GM12878 (cell line): ENCODE data around the gene TNIP1. TPM values are rescaled to one million over a fixed set of nuclear protein-coding genes. Genes with fewer than 3 reads are reported as not detected.

Experiments
- ATAC-seq: fragments of 200-7000 bp; cut with Tn5 transposase; 3 replicates; pipeline ENCODE4 v1.9.1; 2020; ENCODE audit warnings: mild to moderate bottlenecking, moderate library complexity
- BruUV-seq: library from RNA; stranded (reverse); fragments of 400-500 nt; replicated peaks from 2 replicates; lab custom pipeline; 2021; lab: Mats Ljungman, UMichigan
- CTCF ChIA-PET: fragments of 300-600 bp; sonication (Branson Sonifier 250); formaldehyde crosslinking; extraction: SDS; loops from one replicate; lab custom pipeline; 2021; ENCODE audit warnings: inconsistent platforms; lab: Yijun Ruan, JAX
- POLR2A ChIA-PET: fragments of 350-600 bp; formaldehyde crosslinking; extraction: SDS; loops from one replicate; lab custom pipeline; 2021; ENCODE audit warnings: inconsistent platforms; lab: Charles Lee
- RAD21 ChIA-PET: fragments of 300-600 bp; sonication (Branson Sonifier 250); formaldehyde crosslinking; loops from one replicate; lab custom pipeline; 2023; ENCODE audit warnings: antibody characterized with exemption; ENCODE audit not compliant: unreplicated experiment; lab: Charles Lee
- SMC1A ChIA-PET: fragments of 300-600 bp; sonication (Branson Sonifier 250); formaldehyde crosslinking; loops from one replicate; lab custom pipeline; 2023; ENCODE audit not compliant: unreplicated experiment, uncharacterized antibody; lab: Charles Lee
- DNase-seq: peaks from one replicate; pipeline ENCODE4 v3.0.0-alpha.2; 2011; ENCODE audit warnings: low read depth, low spot score
- FAIRE-seq: peaks from 3 replicates; lab custom pipeline; 2011; peaks lifted over from hg19 to GRCh38; lab: Jason Lieb, UNC
- H2AFZ ChIP-seq: 2 replicates; pipeline ENCODE4 v1.6.0; 2011; ENCODE audit warnings: low read depth, low read length, control low read depth; ENCODE audit not compliant: control insufficient read depth
- H3K27ac ChIP-seq: 2 replicates; pipeline ENCODE4 v1.5.1; 2011; ENCODE audit warnings: control low read depth; ENCODE audit not compliant: control insufficient read depth, insufficient read depth
- H3K27me3 ChIP-seq, 2 experiments: replicated peaks in 1 of 2; 2 replicates each; pipeline versions ENCODE4 v1.6.0 to v1.6.1; 2011; ENCODE audit warnings: low read length in 1 of 2; ENCODE audit not compliant: control insufficient read depth in 2 of 2, insufficient read depth in 2 of 2
- H3K36me3 ChIP-seq, 2 experiments: 2 replicates each; pipeline ENCODE4 v1.5.1; 2011; ENCODE audit warnings: low read length in 1 of 2; ENCODE audit not compliant: control insufficient read depth in 2 of 2, insufficient read depth in 2 of 2
- H3K4me1 ChIP-seq: 2 replicates; pipeline ENCODE4 v1.6.1; 2011; ENCODE audit warnings: mild to moderate bottlenecking, low read length, moderate library complexity, mixed read lengths; ENCODE audit not compliant: control insufficient read depth, insufficient read depth
- H3K4me2 ChIP-seq: 2 replicates; pipeline ENCODE4 v1.6.0; 2011; ENCODE audit warnings: control low read depth; ENCODE audit not compliant: control insufficient read depth, insufficient read depth
- H3K4me3 ChIP-seq: fragments of 200-600 bp; sonication (generic); 2 replicates; pipeline ENCODE4 v1.5.1; 2016
- H3K79me2 ChIP-seq: 2 replicates; pipeline ENCODE4 v1.6.0; 2011; ENCODE audit warnings: low read length; ENCODE audit not compliant: control insufficient read depth, insufficient read depth
- H3K9ac ChIP-seq: 2 replicates; pipeline ENCODE4 v1.8.0; 2011; ENCODE audit warnings: low read length, control low read depth, mixed read lengths; ENCODE audit not compliant: control insufficient read depth, insufficient read depth
- H3K9me3 ChIP-seq: replicated peaks from 3 replicates; pipeline ENCODE4 v1.5.1; 2011; ENCODE audit warnings: mild to moderate bottlenecking, low read length; ENCODE audit not compliant: control insufficient read depth, insufficient read depth
- H4K20me1 ChIP-seq: 2 replicates; pipeline ENCODE4 v1.6.0; 2011; ENCODE audit not compliant: control insufficient read depth, insufficient read depth
- BCLAF1 ChIP-seq: fragments of 450-650 bp; IDR thresholded peaks from 2 replicates; pipeline ENCODE4 v1.6.1; 2017; ENCODE audit warnings: antibody characterized with exemption, mild to moderate bottlenecking, moderate library complexity
- MYB ChIP-seq: fragments of 150-350 bp; IDR thresholded peaks from 2 replicates; pipeline ENCODE4 v1.6.1; 2014; ENCODE audit warnings: mild to moderate bottlenecking, low read depth, low read length, borderline replicate concordance
- NFXL1 ChIP-seq: fragments of 450-650 bp; IDR thresholded peaks from 2 replicates; pipeline ENCODE4 v1.6.1; 2017; ENCODE audit warnings: antibody characterized with exemption, mild to moderate bottlenecking, borderline replicate concordance
- RELB ChIP-seq: fragments of 450-650 bp; IDR thresholded peaks from 2 replicates; pipeline ENCODE4 v1.6.1; 2017; ENCODE audit warnings: low read depth, mild to moderate bottlenecking, moderate library complexity
- SIX5 ChIP-seq: IDR thresholded peaks from 2 replicates; pipeline ENCODE4 v1.6.1; 2011; ENCODE audit warnings: mild to moderate bottlenecking, low read depth, low read length, moderate library complexity; ENCODE audit not compliant: severe bottlenecking
- SMAD1 ChIP-seq: fragments of 450-650 bp; IDR thresholded peaks from 2 replicates; pipeline ENCODE4 v1.6.1; 2018; ENCODE audit warnings: mild to moderate bottlenecking, low read depth; ENCODE audit not compliant: partially characterized antibody
- SREBF1 ChIP-seq: IDR thresholded peaks from 2 replicates; pipeline ENCODE4 v1.6.1; 2012; ENCODE audit warnings: mild to moderate bottlenecking, low read length
- TAF1 ChIP-seq: IDR thresholded peaks from 2 replicates; pipeline ENCODE4 v1.6.1; 2011; ENCODE audit warnings: mild to moderate bottlenecking, low read depth, low read length, borderline replicate concordance
- USF2 ChIP-seq: IDR thresholded peaks from 2 replicates; pipeline ENCODE4 v1.6.1; 2011; ENCODE audit warnings: low read depth, low read length, improper control_type of control experiment, borderline replicate concordance
- WGBS: methylation state at CpG from one replicate; pipeline ENCODE4 v1.1.6; 2016; ENCODE audit warnings: low lambda C conversion rate; ENCODE audit not compliant: insufficient replicate concordance, insufficient coverage; ENCODE audit errors: missing lambda C conversion rate; 5-methylcytosine and 5-hydroxymethylcytosine counted together
- in situ Hi-C: fragments of 300-500 bp; cut with MboI; formaldehyde crosslinking; loops from 9 replicates; pipeline ENCODE4 v1.14.3; 2018; ENCODE audit warnings: mixed read lengths
- intact Hi-C: fragments of 100-400 bp; cut with micrococcal nuclease; formaldehyde crosslinking; loops from one replicate; pipeline ENCODE4 v1.14.2; 2022; ENCODE audit not compliant: unreplicated experiment
- polyA plus RNA-seq, 11 experiments: library from polyadenylated mRNA; depleted of rRNA in 4 of 11; unstranded in 6 of 11; stranded (reverse) in 5 of 11; fragments of >200 nt; fragmentation: Nextera tagmentation in 4 of 11; fragmentation: Illumina TruSeq in 1 of 11; extraction: Ambion mirVana in 4 of 11; extraction: Trizol in 1 of 11; gene quantifications; 1 replicate in 1 of 11; 2 replicates in 10 of 11; pipeline versions ENCODE4 v1.2.1 to v1.2.3, GENCODE V29; 2011 to 2016; ENCODE audit warnings: inconsistent platforms in 2 of 11, missing spikeins in 2 of 11, low read depth in 1 of 11
- total RNA-seq, 4 experiments: library from RNA; depleted of rRNA in 3 of 4; stranded (reverse); fragments of >200 nt in 3 of 4; fragmentation: Illumina TruSeq in 1 of 4; extraction: Trizol in 1 of 4; gene quantifications; 2 replicates each; pipeline versions ENCODE4 v1.2.1 to v1.2.3, GENCODE V29; 2013 to 2021

The TNIP1 gene
- total and polyA plus RNA-seq, 10 of the 15 experiments (the other 5 are each of a cell fraction or from before 2014, with no cell fraction given), result 4.4 to 279 (median 150) TPM

GRCh38 chr5:151005187-151005949, 75.5 kb downstream of the TNIP1 start:
- TF ChIP-seq TAF1, result no peak
- TF ChIP-seq, all 136 proteins: peak for 0
- Histone ChIP-seq H3K4me3 (no peak overlapping the region), H3K27ac (no peak overlapping the region), H3K9me3 (no peaks in the 10 kb centered on the region), H4K20me1 (no peaks in the 10 kb centered on the region), H3K4me1 (no peaks in the 10 kb centered on the region), H3K79me2 (no peaks in the 10 kb centered on the region), H3K4me2 (no peak overlapping the region), H3K9ac (no peak overlapping the region), H3K27me3 (no peaks in the 10 kb centered on the region), H3K36me3 (no peaks in the 10 kb centered on the region), H2AFZ (no peak overlapping the region)
- BruUV-seq, result no TSS peak
- SMC1A ChIA-PET, result interaction anchor here (1.4 to 1.5 kb wide), 2 partner anchors 110 to 233 kb away, joined by 4 read pairs; no protein-coding TSS in a partner anchor
- RAD21 ChIA-PET, result interaction anchor here (1.0 kb wide), 1 partner anchor 109 kb away, joined by 3 read pairs; no protein-coding TSS in a partner anchor
- DNase-seq (no peak), FAIRE-seq (no peak), ATAC-seq (no peak; the same call in 2 of the 3 replicates)
- POLR2A ChIA-PET, result no interaction called here
- intact Hi-C loops, result loop anchor here (10.0 kb wide), 1 partner anchor 309 kb away; no protein-coding TSS in a partner anchor
- CTCF ChIA-PET, result interaction anchor here (0.6 to 1.2 kb wide), 4 partner anchors 78 to 422 kb away, joined by 3 read pairs; no protein-coding TSS in a partner anchor
- WGBS, result 22% methylated on average over 5 of the region's 5 CpGs
- in situ Hi-C loops, result no loop called here

- intact Hi-C loops, result loop anchor here (10.0 kb wide), 1 partner anchor 310 kb away; no protein-coding TSS in a partner anchor
- BruUV-seq, result no TSS peak
- no peak for TF ChIP-seq NFXL1
- TF ChIP-seq BCLAF1, result no peak
- TF ChIP-seq SREBF1, result no peak
- TF ChIP-seq SIX5, result no peak
- no peak for TF ChIP-seq USF2
- TF ChIP-seq RELB, result no peak
- no peak for TF ChIP-seq MYB
- TF ChIP-seq SMAD1, result no peak
Measured at GRCh38 chr5:151004499-151004898, 76.3 kb downstream of the TNIP1 start.

More at GRCh38 chr5:151004499-151004898, 76.3 kb downstream of the TNIP1 start:
- Histone ChIP-seq H4K20me1 (no peaks in the 10 kb centered on the region), H3K79me2 (no peaks in the 10 kb centered on the region), H2AFZ (no peak overlapping the region), H3K9me3 (no peaks in the 10 kb centered on the region), H3K27me3 (no peaks in the 10 kb centered on the region), H3K9ac (no peak overlapping the region), H3K27ac (no peak overlapping the region), H3K4me1 (no peaks in the 10 kb centered on the region), H3K36me3 (no peaks in the 10 kb centered on the region), H3K4me2 (no peak overlapping the region), H3K4me3 (no peak overlapping the region)
- ATAC-seq, result no peak
- SMC1A ChIA-PET, result interaction anchor here (1.0 to 1.5 kb wide), 3 partner anchors 111 to 234 kb away, joined by 3 to 4 read pairs (median 4); no protein-coding TSS in a partner anchor
- in situ Hi-C loops, result no loop called here
- DNase-seq, result no peak
- POLR2A ChIA-PET, result no interaction called here
- CTCF ChIA-PET, result interaction anchor here (3.2 kb wide), 1 partner anchor 160 kb away, joined by 13 read pairs; no protein-coding TSS in a partner anchor
- RAD21 ChIA-PET, result interaction anchor here (0.5 to 1.0 kb wide), 2 partner anchors 110 to 463 kb away, joined by 3 read pairs; no protein-coding TSS in a partner anchor
- FAIRE-seq, result no peak
- 72% methylated on average over 2 of the region's 2 CpGs for WGBS
